HG03045 (cell line): Measurements from ENCODE around the gene PPBP.

Experiments
- ATAC-seq: cut with Tn5 transposase; IDR thresholded peaks from one replicate; pipeline ENCODE4 v1.9.1; 2021; ENCODE audit warnings: mild to moderate bottlenecking, moderate library complexity; ENCODE audit not compliant: unreplicated experiment

Gene PPBP, protein sequence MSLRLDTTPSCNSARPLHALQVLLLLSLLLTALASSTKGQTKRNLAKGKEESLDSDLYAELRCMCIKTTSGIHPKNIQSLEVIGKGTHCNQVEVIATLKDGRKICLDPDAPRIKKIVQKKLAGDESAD

DNA sequence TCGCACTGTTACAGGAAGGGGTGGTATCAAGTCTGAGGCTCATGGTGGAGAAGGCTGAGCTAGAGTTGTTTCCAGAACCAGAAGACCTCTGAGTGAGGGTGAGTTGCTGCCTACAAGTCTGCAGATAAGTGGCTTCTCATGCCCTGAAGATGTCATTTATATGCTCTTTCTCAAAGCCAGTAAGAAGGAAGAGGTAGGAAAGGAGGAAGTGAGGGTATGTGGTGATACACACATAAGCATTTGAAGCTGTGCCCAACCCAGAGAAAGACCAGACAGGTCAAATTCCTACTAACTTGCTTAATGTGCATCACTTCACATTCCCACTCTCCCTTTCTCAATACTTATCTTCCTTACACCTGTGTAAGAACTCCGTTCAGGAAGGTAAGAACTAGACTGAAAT, at the start of gene PPBP:
Gene PPBP, minus strand, starts transcription at position 130 of the 400 bp plus-strand sequence. Its CDS starts 87 bp downstream, at position 43.
- ATAC-seq = no peak

DNA sequence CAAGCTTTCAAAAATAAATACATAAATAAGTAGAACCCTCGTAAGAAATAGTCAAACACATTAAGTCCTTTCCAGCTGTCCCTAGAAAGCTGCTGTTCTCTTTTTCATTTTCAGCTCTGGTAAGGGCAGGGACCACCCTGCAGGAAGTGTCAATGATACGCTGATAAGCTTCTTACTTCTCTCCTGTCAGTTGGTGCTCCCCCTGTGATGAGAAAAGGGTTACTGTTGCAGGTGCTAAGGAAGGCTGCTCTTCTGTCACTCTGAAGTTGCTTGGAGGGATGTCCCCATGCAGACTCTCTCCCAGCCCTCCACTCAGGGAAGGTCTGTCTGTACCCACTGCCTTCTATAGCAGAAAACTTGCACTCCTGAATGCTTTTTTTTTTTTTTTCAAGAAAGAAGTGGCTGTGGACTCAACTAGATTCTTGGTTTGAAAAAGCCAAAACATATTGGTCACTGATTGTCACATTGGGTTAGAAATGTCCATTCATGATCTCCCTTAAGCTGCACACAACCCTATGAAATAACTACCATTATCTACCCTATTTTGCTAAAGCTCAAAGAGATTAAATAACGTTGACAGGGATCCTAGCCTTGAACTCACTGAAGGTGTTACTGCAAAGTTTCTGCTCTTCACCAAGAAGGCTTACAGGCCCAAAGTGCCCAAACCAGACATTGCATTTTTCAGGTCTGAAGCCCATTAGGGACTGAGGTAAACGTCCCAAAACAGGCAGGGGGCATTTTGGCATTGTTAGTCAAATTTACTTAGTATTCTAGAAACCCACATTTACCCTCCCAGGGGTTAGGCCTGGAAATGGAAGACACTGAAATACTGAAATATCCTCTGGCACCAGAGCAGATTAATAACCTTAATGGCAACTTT, 49.3 kb upstream of the PPBP start:
- ATAC-seq = no peak

DNA sequence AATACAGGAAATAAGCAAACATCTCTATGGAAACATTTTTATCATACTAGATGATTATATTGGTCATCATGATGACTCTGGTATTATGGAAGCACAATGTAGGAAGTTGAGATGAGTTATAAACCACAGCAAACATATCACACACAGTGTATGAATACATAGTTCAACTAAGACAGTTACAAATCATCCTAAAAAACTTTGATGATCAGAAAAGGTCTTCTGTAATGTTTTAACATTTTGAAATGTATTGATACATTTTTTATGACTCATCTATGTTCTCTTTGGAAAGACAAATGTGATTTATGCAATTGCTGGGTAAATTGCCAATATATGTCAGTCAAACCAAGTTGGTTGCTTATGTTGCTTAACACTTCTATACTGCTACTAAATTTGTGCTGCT, 45.7 kb upstream of the PPBP start:
- no peak for ATAC-seq

DNA sequence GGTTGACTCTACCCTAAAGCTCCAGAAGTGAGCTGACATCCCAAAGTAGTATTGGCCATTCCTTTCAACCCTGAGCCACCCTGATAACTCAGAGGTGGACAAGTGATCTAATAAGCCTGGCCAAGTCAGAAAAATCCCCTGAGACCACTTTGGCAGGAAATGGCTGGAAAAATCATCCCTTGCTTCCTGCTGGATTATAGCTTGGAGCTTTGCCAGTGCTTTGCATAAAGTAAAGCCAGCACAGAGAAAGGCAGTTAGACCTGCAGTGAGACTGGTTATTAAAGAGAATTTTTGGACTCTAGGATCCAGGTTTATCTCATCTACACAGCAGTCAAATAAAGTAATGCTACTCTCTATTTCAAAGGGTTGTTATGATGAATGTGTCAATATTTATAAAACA, 44.1 kb upstream of the PPBP start:
- ATAC-seq = no peak

DNA sequence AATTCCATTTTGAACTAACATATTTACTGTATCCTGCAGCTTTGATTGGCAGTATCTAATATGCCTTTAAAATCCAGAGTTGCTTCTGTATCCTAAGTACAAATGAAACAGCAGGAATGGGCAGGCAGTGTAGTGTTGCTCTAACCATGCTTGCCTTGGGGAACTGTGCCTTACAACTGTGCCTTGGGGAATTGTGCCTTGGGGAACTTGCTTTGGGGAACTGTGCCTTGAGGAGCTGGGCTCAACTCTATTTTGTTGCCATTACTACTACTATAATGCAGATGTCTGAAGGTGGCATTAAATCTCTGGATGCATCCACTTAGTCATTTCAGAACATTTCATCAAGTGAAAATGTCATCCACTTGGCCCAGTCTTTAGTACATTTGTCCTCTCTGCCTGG, 43.6 kb upstream of the PPBP start:
- ATAC-seq = no peak

DNA sequence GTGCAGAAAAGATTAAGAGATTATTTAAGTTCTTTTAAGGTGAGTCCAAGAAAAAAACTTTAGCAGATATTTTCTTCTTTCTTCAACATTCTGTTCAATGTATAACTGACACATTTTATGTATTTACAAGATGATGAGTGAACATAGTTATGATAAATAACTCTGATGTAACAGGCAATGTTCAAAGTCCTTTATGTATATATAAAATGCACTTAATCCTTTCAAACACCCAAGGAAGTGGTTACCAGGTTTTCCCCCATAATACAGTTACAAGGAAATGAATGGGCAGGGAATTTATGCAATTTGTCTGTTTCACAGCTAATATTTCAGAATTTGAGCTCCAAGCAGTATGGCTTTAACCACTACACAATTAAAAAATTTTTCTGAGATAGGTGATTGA, 42.3 kb upstream of the PPBP start:
- no peak for ATAC-seq

DNA sequence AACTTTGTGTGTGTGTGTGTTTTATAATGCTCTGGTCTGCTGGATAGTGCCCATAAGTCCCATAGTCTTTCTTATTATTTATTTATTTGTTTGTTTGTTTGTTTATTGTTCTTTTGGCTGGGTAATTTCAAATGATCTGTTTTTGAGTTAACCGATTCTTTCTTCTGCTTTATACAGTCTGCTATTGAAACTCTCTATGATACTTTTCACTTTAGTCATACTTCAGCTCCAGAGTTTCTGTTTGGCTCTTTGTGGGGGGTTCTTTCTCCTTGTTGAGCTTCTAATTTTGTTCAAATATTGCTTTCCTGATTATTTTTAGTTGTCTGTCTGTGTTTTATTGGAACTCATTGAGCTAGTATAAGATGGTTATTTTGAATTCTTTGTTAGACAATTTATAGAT, 40.5 kb upstream of the PPBP start:
- no peak for ATAC-seq

DNA sequence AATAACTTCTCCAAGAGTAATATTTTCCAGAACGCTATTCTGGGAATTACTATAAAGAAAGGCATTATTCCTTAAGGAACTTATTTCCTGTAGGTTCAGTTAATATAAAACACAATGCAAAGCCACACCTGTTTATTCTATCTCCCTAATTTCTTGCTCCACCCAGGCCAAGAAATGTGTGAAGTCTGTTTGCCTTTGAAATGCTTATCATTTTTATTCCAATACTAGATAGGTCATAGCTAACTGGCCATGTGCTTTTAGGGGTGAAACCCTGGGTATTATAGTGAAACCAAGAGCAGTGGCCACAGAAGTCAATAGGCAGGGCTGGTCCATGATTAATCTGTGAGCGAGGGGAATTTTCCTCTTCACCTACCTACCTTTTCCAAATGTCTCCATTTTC, 35.7 kb upstream of the PPBP start:
- ATAC-seq = no peak

DNA sequence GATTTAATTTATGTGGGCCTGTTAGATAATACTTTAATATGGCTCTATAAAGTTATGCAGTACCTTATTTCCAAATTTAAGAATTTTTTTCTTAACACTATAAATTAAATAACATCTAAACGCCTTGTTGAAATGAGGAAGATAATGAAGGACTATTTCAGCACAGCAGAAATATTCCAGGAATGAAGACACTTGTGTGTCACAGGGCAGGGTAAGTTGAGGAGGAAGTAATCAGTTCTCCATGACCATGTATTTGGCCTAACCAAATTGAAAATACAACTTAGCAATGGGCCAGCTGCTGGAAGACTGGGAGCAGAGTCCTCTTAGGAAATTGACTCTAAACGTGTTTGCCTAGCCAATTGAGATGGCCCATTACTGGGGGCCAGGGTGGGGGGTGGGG, 33.6 kb upstream of the PPBP start:
- no peak for ATAC-seq

DNA sequence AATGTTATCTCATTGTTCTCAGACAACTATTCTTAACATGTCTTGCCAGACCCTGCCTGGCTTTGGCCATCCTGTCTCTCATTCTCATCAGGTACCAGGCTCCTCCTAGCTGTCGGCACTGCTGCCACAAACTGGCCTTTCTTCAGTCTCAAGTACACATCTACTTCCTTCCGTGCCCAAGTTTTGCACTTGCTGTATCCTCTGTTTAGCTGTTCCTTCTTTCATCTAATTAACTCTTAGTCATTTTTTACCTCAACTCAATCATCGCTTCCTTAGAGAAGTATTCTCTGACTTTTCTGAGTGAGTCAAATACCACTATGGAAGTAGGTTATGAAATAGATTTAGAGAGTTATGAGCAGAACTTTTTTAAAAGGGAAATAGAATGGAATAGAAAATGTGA, 30.8 kb upstream of the PPBP start:
- no peak for ATAC-seq

DNA sequence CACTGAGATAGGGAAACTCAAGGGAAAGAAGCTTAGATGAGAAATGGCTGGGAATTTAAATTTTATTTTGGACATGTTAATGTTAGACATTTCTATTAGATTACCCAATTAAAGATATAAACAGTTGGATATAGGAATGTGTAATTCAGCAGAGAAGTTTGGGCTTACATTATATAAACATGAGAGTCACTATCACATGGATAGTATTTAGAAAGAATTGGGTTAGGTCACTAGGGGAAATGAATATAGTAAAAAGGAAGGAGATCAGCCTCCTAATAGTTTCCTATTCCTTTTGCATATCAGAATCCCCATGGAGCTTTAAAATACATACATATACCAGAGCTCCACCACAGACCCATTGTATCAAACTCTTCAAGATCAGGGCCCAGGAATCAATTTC, 30.1 kb upstream of the PPBP start:
- no peak for ATAC-seq

DNA sequence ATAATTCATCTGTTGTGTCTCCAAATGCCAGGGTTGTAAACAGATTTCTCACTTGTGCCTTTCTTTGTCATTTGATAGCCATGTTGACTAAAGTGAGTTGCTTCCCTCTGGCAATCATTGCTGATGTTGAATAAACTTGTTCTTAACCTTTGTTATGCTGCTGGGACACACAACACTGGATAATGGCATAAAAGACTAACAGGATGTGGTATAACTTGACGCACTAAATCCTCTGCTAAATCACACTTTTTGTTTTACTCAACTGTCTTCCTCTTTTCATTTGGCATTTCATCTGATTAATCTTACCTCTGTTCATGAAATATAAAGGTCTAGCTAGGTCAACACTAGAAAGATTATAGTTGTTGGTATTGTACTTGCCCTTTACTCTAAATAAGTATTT, 28.1 kb upstream of the PPBP start:
- no peak for ATAC-seq

DNA sequence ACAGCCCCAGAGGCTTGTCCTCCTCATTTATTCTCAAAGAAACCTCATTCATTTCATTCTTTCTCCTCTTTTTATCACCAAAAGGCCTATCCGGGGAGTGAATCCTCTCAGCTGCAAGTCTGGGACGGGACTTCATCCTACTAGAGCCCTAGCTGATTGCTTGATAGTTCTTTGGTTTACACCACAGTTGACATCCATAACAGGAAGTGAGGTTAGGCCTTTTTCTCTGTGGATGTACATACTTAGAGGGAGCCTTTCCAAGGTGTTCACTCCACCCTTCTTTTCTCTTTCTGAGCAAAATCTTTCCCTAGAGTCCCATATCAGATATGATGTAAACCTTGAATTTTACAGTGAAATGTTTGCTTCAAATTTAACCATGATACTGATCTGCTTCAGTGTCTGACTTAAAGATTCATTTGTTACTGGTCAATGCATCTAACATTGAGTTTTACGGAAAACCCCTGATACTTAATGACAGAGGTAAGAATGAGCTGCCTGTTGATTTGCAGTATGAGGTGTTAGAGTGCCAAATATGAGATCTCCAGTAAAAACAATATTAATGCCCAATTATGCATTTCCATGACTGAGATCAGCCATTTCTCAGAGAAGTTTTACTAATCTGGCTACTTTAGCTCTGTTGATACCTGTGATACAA, 27.3 kb upstream of the PPBP start:
- ATAC-seq = no peak

DNA sequence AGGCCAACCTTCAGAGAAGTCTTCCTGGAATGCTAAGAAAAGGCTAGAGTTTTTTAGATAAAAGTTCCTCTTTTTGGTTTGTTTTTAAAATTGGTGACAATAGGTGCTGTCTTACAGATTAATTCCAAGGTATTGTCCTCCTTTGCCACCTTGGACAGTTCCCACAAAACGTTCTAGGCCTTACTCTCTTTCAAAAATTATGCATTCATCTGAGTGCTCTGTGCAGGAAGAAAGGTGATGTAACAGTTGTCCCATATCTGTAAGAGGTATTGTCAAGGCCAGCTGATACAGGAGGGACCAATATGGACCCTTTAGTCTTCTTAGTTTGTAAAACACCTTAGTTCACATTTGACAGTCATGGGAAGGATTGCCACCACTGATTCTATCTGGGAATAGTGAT, 26.3 kb upstream of the PPBP start:
- no peak for ATAC-seq

DNA sequence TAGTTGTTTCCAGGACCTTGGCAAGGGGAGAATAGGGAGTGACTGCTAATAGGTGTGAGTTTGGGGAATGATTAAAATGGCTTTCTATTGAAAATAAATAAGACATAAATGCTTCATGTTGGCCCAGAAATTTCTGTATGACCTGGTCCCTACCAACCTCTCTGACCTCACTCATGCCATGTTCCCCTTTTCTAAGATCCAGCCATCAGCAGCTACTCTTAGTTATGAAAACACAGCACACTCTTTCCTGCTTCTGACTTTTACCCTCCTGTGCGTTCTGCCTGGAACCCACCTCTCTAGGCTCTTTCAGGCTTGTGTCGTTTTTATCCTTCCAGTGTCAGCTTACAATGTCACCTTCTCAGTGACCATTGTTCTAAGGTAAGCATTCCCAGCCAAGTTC, 25.3 kb upstream of the PPBP start:
- no peak for ATAC-seq

DNA sequence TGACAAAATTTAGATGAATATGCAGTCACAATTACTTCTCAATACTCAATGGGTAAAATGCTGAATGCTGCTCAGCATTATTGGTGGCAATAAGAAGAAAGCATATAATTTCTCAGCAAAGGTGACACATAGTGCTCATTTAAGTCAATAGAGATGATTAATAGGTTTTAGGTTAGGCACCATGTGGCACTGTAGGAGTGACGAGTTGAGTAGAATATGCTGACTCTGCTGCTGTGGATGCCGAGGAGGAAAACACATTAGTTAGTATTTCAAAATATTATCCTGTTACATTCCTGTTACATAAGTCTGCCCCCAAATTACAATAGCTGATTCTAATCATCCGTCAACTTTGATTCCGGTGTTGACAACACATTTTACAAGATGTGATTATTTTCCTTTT, 24.1 kb upstream of the PPBP start:
- no peak for ATAC-seq

DNA sequence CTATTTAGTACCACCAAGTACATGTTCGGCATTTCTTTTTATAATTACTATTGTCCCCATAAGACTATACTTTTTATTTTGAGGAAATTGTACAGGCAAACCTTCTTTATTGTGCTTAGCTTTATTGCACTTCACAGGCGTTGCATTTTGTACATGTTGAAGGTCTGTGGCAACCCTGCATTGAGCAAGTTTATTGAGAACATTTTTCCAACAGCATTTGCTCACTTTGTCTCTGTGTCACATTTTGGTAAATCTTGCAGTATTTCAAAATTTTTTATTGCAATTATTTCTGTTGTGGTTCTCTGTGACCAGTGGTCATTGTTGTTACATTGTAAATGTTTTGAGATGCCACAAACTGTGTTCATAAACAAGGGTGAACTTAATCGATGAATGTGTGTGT, 21.3 kb upstream of the PPBP start:
- ATAC-seq = no peak

DNA sequence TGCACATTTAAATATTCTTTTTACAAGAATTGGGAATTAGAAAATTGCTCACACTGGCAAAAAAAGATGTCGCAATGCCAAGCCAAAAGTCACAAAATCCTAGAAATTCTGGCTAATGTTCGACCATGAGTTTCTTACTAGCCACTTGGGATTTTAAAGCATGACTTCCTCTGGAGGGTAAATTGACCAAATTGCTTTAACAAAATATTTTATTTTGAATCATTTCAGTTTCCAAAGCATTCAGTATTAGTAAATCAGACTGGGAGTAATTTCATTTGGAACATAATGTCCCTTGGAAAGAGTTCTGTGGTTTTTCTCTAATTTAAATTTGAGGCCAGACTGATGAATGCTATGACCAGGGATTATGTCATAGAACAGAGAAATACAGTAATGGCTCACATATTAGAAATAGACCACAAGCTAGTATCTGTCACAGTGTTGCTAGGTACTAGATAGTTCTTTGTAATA, 18.1 kb upstream of the PPBP start:
- no peak for ATAC-seq

DNA sequence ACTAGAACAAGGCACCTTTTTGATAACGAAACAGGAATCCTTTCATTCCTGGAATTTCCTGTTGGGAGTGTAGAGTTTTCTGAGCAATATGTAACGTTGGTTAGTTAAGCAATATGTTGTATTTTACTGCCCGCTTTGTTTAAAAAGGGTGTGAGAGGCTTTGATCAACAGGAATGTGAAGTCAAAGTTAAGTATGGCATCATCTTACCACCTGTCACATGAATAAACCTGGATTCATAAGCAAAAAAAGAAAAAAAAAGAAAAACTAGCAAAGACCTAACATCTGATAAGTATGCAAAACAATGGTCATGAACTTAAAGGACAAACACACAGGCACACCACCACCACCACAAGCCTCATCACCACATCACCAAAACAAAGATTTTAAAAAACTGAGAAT, 17.5 kb upstream of the PPBP start:
- no peak for ATAC-seq

DNA sequence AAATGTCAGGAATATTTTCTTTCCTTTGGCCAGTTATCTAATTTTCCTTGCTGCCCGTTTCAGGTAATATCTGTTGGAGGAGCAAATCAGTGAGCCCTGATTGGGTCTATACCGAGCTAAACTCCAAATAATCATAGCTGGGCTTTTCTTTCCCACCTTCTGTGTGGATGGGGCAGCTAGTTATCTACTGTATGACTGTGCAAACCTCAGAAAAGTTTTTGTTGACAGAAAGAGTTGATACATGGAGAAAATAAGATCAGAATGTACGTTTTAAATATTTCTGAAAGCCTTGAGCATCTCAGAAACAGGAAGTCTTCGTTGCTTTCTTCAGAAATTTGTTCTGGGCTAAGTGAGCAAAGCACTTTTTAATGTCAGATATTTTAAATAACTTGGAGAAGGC, 16.7 kb upstream of the PPBP start:
- no peak for ATAC-seq

DNA sequence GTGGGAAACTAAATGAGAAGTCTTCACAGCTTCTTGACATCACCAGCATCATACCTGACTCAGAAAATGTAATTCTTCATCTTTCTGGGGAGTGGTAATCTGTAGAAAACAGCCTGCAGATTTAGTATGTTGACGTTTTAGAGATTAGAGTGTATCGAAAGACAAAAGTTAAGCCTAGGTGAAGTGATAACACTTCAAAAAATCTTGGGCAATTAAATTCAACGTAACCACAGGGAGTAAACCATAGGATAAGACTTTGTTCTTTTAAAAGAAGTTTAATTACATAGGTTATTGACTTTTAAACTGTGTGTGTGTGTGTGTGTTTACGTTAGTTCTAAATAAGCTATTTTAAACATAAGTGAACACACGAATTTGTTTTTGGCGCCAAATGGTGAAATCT, 12.3 kb upstream of the PPBP start:
- no peak for ATAC-seq
